GM18861 (cell line): ENCODE data around the gene SRSF12.
"Not testable (repeated sequence)": the region's sequence is repeated elsewhere in the genome, so short reads cannot be mapped to it uniquely, and the experiment has no call there.

Source experiments
- ATAC-seq: cut with Tn5 transposase; IDR thresholded peaks from one replicate; pipeline ENCODE4 v1.9.1; 2021; ENCODE audit not compliant: unreplicated experiment

Gene SRSF12

DNA sequence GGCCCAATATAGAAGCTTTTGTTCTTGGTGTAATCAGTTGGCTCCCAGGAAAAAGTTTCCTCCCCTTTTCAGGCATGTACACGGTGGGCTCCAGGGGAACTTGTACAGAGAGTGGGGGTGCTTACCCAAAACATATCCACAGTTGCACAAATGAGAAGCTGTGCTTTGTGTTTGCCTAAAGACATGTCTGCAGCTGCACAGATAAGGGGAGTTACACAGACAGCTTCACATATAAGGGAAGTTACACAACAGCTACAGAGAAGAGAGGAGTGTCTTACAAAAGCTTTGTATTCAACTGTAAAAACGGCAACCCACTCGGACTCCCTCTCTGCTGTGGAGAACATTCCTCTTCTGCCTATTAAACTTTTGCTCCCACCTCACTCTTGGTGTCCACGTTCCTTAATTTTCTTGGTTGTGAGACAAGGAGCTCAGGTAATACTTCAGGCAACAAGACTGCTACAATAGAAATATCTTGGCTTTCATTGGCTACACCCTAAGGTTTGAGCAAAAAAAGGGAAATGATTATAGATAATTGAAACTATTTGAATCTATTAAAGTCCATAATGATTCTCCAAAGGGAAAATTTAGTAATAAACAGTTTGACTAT lies 44.8 kb downstream of the SRSF12 start:
- ATAC-seq, result no peak

DNA sequence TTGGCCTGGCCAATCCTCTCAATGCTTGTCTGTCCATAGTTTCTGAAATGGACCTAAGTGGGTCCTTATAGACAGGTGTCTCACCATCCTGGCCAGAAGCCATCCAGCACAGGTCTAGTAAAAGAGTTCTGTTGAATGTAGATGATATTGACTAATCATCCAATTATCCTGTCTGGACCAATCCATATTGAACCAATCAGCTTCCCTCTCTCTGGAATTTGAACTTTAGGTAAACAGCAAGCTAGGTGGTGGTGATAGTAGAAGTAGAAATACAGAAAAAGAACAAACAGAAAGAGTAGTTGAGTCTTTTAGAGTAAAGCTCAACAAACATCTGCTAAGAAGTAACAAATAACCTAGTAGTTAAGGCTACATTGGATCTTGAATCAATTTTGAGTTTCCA lies 46.8 kb downstream of the SRSF12 start:
- no peak for ATAC-seq

DNA sequence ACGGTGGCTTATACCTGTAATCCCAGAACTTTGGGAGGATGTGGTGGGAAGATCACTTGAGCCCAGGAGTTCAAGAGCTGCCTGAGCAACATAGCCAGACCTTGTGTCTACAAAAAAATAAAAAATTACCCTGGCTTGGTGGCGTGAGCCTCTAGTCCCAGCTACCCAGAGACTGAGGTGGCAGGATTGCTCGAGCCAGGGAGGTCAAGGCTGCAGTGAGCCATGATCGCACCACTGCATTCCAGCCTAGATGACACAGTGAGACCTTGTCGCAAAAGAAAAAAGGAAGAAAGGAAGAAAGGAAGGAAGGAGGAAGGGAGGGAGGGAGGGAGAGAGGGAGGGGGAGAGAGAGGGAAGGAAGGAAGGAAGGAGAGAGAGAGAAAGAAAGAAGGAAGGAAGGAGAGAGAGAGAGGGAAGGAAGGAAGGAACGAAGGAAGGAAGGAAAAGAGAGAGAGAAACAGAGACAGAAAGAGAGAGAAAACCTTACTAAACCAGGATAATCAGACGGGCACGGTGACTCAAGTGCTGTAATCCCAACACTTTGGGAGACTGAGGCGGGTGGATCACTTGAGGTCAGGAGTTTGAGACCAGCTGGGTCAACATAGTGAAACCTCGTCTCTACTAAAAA lies 48.2 kb downstream of the SRSF12 start:
- no peak for ATAC-seq

DNA sequence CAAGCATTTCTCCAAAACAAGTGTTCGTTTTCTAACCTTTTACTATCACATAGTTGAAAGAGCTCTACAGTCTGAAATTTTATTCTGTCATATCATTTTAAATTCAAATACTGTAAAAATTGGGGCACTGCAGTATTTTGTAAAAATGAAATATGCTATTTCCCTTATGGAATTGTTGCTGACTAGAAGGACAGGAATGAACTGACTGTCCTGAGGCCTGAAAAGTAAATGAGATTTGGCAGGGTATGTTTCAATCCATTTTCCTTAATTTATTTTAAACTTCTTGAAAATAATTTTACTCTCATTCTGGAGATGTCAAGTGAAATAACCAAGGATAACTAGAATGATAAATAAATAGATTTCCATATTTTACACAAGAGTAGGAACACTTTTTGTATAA lies 49.2 kb downstream of the SRSF12 start:
- no peak for ATAC-seq

DNA sequence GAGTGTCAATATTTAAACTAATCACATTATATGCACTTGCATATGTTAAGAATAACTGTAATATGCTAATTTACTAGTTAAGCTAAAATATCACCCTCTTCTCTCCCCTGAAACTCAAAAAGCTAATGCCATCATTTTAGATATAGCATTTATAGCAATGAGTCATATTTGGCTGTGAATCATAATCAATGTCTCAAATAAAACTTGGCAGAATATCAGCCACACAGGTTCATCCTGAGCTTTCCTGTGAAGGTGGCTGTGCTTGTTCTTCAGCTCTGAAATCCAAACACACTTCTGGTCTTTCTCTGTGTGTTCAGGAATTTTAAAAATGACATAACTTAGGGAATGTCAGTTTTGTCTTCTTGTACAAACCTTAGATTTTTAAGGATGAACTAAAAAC lies 50.1 kb downstream of the SRSF12 start:
- ATAC-seq, result no peak

DNA sequence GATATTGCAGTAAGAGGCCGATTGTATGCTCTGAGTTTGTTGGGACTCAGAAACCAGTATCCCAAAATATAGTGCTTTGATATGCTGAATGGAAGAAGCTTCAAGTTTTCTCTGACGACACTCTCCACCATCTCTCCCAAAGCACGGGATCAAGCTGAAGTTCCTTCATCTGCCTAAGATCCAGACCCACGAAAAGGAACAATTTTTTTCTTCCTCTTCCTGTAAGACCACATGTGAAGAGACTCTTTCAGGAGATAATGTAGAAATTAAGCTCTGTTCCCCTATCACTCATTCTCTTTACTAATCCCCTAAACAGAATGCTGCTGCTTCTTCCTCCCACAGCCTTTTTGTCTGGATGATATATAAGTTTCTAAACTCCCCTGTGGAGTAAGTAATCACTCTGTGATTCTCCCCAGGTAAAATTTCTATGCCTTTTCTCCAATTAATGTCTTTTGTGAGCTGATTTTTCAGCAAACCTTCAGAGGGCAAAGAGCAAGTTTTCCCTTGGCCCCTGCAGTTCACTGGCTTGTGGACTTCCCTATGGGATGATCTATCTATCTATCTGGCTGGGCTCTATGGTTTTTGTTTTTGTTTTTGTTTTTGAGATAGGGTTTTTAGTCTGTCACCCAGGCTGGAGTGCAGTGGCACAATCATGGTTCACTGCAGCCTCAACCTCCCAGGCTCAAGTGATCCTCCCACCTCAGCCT lies 50.8 kb downstream of the SRSF12 start:
- no peak for ATAC-seq

DNA sequence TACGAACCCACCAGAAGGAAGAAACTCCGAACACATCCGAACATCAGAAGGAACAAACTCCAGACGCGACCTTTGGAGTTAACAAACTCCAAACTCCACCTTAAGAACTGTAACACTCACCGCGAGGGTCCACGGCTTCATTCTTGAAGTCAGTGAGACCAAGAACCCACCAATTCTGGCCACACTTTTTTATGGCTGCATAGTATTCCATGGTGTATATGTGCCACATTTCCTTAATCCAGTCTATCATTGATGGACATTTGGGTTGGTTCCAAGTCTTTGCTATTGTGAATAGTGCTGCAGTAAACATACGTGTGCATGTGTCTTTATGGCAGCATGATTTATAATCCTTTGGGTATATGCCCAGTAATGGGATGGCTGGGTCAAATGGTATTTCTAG lies 51.8 kb downstream of the SRSF12 start:
- ATAC-seq, result not testable (repeated sequence)

DNA sequence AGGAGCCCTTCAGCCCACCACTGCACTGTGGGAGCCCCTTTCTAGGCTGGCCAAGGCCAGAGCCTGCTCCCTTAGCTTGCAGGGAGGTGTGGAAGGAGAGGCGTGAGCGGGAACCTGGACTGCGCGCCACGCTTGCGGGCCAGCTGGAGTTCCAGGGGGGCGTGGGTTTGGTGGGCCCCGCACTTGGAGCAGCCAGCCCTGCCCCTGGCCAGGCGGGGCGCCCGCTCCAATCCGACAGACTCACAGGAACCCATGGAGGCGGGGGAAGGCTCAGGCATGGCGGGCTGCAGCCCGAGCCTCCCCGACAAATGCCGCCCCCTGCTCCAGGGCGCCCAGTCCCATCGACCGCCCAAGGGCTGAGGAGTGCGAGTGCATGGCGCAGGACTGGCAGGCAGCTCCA lies 52.9 kb downstream of the SRSF12 start:
- ATAC-seq, result not testable (repeated sequence)

DNA sequence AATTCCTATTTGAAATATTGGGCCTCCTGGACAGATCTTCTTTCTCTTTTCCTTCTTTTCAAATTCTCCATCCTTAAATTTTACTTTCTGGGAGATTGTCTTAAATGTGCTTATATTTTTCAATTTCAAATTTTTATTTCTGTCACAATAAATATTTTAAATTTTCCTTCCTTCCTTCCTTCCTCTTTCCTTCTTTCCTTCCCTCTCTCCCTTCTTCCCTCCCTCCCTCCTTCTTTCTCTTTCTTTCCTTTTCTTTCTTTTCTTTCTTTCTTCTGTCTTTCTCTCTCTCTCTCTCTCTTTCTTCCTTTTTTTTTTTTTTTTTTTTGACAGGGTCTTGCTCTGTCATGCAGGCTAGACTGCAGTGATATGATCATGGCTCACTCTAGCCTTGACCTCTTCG lies 54.0 kb downstream of the SRSF12 start:
- no peak for ATAC-seq

DNA sequence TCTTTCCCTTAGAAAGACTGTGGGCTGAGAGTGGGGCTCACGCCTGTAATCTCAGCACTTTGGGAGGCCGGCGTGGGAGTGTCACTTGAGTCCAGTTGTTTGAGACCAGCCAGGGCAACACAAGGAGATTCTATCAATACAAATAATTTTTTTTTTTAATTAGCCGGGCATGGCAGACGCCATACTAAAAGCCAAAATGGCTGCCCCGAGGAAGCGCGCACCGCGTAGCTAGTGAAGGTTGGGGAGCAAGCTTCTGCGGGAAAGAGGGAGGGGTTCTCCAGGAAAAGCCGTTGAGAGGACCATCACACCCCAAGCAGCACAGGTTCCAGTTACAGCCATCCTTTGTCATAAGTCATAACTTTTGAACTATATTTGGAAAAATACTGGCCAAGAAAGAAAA lies 58.6 kb downstream of the SRSF12 start:
- ATAC-seq, result no peak

DNA sequence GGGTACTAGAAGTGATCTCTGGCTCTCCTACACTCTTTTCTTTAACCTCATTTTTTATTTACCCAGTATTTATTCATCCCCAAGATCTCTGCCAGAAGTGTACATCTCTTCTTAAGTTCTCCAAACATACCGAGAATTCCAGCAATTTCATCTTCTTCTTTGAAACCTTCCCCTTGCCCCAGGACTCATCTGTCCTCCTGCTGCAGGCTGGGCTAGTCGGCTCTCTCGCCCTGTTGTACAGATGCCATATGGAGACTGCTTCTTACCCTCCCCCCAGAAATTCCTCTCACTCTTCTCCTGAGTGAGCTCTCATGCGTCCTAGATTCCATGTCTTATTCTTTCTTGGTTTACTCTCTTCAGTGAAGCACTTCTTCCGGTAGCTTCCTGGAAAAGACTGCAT lies 59.2 kb downstream of the SRSF12 start:
- ATAC-seq, result no peak

DNA sequence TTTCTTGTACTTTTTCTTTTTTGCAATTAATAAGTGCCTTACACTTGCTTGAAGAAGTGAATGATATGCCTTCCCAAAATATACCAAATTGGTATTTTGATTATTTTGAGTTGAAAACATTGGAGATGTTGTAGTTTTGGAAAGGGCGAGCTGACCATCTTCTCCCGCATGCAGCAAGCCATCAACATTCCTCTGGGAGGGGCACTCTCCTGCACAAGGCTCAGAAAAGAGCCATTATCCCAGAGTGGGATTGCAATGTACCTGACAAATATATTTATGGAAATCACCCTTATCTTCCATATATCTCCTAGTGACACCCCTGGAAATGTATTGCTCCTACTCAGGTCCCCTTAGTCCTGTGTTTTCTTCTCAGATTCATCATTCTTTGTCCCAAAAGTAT lies 60.1 kb downstream of the SRSF12 start:
- no peak for ATAC-seq

DNA sequence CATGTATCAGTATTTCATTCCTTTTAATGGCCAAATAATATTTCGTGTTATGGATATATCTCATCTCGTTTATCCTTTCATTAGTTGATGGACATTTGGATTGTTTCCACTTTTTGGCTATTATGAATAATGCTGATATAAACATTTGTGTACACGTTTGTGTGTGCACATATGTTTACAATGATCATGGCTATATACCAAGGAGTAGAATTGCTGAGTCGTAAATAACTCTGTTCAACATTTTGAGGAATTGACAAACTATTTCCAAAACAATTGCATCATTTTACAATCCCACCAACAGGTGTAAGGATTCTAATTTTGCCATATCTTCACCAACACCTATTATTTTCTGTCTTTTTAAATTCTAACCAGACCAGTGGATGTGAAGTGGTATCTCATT lies 63.7 kb downstream of the SRSF12 start:
- no peak for ATAC-seq

DNA sequence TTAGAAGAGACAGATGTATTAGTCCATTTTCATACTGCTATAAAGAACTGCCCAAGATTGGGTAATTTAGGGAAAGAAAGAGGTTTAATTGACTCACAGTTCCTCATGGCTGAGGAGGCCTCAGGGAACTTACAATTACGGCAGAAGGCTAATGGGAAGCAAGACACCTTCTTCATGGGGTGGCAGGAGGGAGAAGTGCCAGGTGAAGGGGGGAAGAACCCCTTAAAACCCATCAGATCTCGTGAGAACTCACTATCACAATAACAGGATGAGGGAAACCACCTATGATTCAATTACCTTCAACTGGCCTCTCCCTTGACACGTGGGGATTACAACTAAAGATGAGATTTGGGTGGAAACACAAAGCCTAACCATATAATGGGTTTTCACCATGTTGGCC lies 66.2 kb downstream of the SRSF12 start:
- ATAC-seq, result no peak

DNA sequence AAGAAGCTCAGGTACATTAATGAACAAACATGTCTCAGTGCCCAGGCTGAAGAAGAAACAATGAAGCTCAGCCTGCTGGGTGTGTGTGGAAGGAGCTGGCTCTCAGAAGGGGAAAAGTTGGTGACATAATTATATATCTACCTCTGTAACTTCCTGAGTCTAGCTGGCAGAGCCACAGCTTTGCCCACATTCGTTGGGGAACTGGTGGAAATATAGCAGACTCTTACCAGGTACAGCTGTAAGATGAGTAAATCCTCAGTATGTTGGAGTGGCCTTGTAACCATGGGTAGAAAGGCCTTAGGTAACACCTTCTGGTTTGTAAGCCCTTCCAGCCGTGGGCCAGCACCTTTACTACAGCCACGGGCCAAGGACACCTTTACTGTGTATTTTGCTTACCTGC lies 67.2 kb downstream of the SRSF12 start:
- ATAC-seq, result no peak

DNA sequence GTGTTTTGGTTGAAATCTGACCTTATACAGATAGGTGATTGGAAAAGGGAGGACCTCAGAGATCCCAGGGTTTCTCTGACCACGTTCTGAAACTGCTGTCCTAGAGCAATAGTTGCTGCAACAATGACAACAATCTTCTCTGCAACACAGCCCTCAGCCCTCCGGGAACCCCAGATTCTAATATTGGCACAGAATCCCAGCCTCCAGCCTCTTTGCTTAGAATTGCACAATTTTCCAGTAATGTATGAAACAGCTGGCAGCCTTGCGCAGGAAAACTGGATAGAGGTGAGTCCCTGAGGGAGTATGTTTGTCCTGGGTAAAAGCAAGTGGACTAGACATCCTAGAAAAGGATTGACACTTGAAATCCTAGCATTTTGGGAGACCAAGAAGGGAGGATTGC lies 67.7 kb downstream of the SRSF12 start:
- ATAC-seq, result no peak

DNA sequence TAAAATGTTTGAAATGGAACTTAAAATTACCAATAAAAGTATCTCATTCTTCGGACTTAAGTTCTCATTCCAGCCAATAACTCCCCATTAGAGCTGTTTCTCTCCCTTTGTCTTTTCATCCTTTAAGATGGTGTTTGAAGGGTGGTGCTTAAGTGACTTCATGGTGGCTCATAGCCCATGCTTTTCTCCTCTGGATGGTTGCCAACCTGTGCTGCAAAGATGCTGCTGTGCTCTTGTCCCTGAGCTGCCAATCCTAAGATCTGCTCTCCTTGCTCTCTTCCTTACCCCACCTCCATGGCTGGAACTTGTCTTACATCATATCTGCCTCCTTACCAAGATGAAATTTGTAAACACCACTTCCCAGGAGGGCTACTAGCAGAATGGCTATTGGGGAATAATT lies 68.9 kb downstream of the SRSF12 start:
- ATAC-seq, result no peak

DNA sequence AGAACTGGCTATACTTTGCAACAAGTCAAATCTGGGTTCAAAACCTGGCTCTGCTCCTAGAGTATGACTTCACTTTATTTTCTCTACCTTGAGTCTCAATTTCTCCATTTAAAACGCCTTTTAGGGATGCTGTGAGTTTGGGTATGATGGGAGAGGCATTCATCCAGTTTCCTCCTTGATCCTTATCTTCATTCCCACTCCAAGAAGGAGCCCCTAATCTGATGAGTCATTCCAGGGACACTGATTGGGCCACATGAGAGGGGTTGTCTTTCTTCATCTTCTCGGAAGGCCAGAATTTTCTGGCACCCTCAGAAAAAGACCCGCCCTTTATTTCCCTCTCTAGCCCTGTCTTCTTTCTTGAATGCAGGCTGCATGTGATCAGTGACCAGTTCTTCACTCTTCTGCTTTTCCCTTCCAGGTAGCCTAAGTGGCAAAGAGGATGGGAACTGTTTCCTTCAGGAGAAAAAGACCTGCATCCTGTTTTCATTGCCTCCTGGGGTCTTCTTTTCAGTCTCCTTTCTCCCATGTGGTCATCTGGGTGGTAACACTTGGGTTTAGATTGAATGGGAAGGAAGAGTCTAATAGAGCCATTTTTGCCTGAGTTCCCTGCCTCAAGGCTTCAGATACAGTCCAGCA lies 69.5 kb downstream of the SRSF12 start:
- ATAC-seq, result no peak

DNA sequence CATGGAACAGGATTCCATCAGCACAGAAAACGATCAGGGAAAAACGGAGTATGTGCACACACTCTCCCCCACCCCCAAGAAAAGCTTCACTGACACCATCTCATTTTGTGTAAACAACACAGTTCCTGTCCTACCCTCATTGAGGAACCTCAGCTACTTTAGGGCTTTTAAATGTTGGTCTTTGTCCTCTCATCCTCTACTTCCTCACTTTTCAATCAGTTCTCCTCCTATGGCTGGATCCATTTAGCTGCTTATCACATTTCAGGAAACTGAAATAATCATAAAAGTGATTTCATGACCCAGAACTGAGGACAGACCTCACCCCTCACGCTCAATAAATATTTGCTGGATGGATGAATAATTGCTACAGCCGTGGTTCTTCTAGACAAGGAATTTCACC lies 70.4 kb downstream of the SRSF12 start:
- ATAC-seq, result no peak
